Nephron progenitor cell (in vitro differentiated cells): Measurements from ENCODE around the gene CTDSP1.

ENCODE experiments used
- DNase-seq: peaks from one replicate; pipeline ENCODE4 v3.0.0; 2021
- H3K27ac Mint-ChIP-seq: 2 replicates; pipeline ENCODE4 v1.8.0; 2021; ENCODE audit warnings: mild to moderate bottlenecking, moderate library complexity, mixed read lengths
- H3K27me3 Mint-ChIP-seq: 2 replicates; pipeline ENCODE4 v1.8.0; 2021; ENCODE audit warnings: mild to moderate bottlenecking, low read depth, mixed read lengths; ENCODE audit not compliant: poor library complexity
- H3K36me3 Mint-ChIP-seq: 2 replicates; pipeline ENCODE4 v1.8.0; 2021; ENCODE audit warnings: low read depth, mixed read lengths
- H3K4me1 Mint-ChIP-seq: 2 replicates; pipeline ENCODE4 v1.8.0; 2021; ENCODE audit warnings: mixed read lengths
- H3K4me3 Mint-ChIP-seq: 2 replicates; pipeline ENCODE4 v1.8.0; 2021; ENCODE audit warnings: mild to moderate bottlenecking, moderate library complexity, mixed read lengths
- H3K9me3 Mint-ChIP-seq: 2 replicates; pipeline ENCODE4 v1.8.0; 2021; ENCODE audit warnings: mild to moderate bottlenecking, moderate library complexity, mixed read lengths
- CTCF ChIP-seq: fragments of 200-600 bp; sonication (generic); IDR thresholded peaks from 2 replicates; pipeline ENCODE4 v1.5.0; 2021; ENCODE audit warnings: antibody characterized with exemption

CTDSP1 gene

GRCh38 chr2:218434456-218434855 is 34.8 kb downstream of the CTDSP1 start:
- Mint-ChIP-seq H3K9me3 (no peaks in the 10 kb centered on the region), H3K27me3 (peaks cover 24% of the 10 kb centered on the region), H3K36me3 (no peaks in the 10 kb centered on the region), H3K4me3 (no peak overlapping the region), H3K27ac (no peak overlapping the region), H3K4me1 (peaks cover 5% of the 10 kb centered on the region)
- DNase-seq, result no peak
- no peak for TF ChIP-seq CTCF

- peaks cover 20% of the 10 kb centered on the region for H3K27me3 Mint-ChIP-seq
- H3K4me3 Mint-ChIP-seq, result no peak overlapping the region
- DNase-seq, result no peak
- no peak overlapping the region for H3K27ac Mint-ChIP-seq
- H3K36me3 Mint-ChIP-seq, result no peaks in the 10 kb centered on the region
- peaks cover 5% of the 10 kb centered on the region for H3K4me1 Mint-ChIP-seq
- H3K9me3 Mint-ChIP-seq, result no peaks in the 10 kb centered on the region
- no peak for TF ChIP-seq CTCF
Measured at GRCh38 chr2:218435003-218435982, 35.6 kb downstream of the CTDSP1 start.

- DNase-seq, result no peak
- peaks cover 11% of the 10 kb centered on the region for H3K27me3 Mint-ChIP-seq
- no peaks in the 10 kb centered on the region for H3K9me3 Mint-ChIP-seq
- no peaks in the 10 kb centered on the region for H3K36me3 Mint-ChIP-seq
- H3K4me3 Mint-ChIP-seq, result no peak overlapping the region
- no peak for TF ChIP-seq CTCF
- no peak overlapping the region for H3K27ac Mint-ChIP-seq
- H3K4me1 Mint-ChIP-seq, result peaks cover 5% of the 10 kb centered on the region
Measured at GRCh38 chr2:218436992-218437391, 37.3 kb downstream of the CTDSP1 start.

GRCh38 chr2:218437969-218438368 is 38.3 kb downstream of the CTDSP1 start:
- DNase-seq, result no peak
- Mint-ChIP-seq H3K4me3 (no peak overlapping the region), H3K36me3 (no peaks in the 10 kb centered on the region), H3K27ac (no peak overlapping the region), H3K4me1 (peaks cover 5% of the 10 kb centered on the region), H3K27me3 (peaks cover 9% of the 10 kb centered on the region), H3K9me3 (no peaks in the 10 kb centered on the region)
- no peak for TF ChIP-seq CTCF

- TF ChIP-seq CTCF, result no peak
- Mint-ChIP-seq H3K27me3 (peaks cover 12% of the 10 kb centered on the region), H3K4me1 (peaks cover 5% of the 10 kb centered on the region), H3K27ac (peak overlapping the region; percentile 8), H3K9me3 (no peaks in the 10 kb centered on the region), H3K4me3 (no peak overlapping the region), H3K36me3 (no peaks in the 10 kb centered on the region)
- no peak for DNase-seq
Measured at GRCh38 chr2:218438596-218438995, 38.9 kb downstream of the CTDSP1 start.
